ENCODE results near the gene P3H2. TPM values are rescaled to one million over a fixed set of nuclear protein-coding genes. Genes with fewer than 3 reads are reported as not detected.

Gene P3H2
- total RNA-seq, 4 donors from 2014 or later: 0.24 to 4.0 (median 0.90) TPM

DNA sequence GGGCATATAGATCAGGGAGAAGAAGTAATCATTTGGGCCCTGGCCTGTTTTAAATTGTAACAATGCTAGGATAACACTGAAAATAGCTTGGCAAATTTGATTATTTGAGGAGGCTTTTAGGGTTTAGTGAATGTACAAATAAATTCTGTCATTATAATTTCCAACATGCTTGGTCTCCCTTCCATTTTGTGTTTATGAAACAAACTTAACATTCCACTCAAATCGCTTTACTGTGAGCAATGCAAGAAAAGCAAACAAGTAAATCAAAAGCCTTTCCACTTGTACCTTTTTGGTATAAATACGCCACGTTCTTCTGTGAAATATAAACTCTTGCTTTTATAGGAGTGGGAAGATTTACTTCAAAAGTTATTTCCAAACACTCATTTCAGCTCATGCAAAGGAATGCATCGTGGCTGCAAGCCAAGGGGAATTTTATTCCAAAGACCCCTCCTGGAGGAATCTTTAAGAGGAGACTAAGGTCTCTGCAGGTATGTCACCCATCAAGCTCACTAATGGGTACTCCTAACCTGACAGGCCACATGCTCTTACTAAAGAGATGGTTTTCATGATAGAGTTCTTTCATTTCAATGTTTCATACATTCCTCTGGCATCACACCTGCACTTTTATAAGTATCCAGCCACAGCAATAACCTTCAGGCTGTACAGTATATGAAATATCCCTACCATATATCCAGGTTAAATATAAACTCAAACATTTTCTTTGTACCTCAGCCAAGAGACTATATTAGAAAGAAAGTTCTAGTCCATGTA, 115.2 kb downstream of the P3H2 start:
- in situ Hi-C loops (cut with MboI; ENCODE audit: low sequenced_read_pairs in 4 of 4): no loop called here
- no peak for TF ChIP-seq POLR2A (IDR thresholded peaks at IDR 0.05)
- TF ChIP-seq, protein P1, sequence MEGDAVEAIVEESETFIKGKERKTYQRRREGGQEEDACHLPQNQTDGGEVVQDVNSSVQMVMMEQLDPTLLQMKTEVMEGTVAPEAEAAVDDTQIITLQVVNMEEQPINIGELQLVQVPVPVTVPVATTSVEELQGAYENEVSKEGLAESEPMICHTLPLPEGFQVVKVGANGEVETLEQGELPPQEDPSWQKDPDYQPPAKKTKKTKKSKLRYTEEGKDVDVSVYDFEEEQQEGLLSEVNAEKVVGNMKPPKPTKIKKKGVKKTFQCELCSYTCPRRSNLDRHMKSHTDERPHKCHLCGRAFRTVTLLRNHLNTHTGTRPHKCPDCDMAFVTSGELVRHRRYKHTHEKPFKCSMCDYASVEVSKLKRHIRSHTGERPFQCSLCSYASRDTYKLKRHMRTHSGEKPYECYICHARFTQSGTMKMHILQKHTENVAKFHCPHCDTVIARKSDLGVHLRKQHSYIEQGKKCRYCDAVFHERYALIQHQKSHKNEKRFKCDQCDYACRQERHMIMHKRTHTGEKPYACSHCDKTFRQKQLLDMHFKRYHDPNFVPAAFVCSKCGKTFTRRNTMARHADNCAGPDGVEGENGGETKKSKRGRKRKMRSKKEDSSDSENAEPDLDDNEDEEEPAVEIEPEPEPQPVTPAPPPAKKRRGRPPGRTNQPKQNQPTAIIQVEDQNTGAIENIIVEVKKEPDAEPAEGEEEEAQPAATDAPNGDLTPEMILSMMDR (IDR thresholded peaks at IDR 0.05 in 4 of 5, conservative IDR thresholded peaks at IDR 0.05 in 1 of 5): no peak
- intact Hi-C loops (cut with DNase I; ENCODE audit: low total_unique reads): no loop called here
- peaks cover 0 to 14% of the 10 kb centered on the region in 2 donors for H3K4me1 ChIP-seq
- peaks cover 0 to 6% (median 0%) of the 10 kb centered on the region in 3 donors for H3K27me3 ChIP-seq
- H3K27ac ChIP-seq: no peak overlapping the region
- H3K4me3 ChIP-seq: no peak overlapping the region
- no peak for ATAC-seq
- no peaks in the 10 kb centered on the region for H3K36me3 ChIP-seq
- H3K9me3 ChIP-seq: no peaks in the 10 kb centered on the region
- no peak for DNase-seq

GRCh38 chr3:190004656-190005055, 116.0 kb downstream of the P3H2 start:
- TF ChIP-seq POLR2A (IDR thresholded peaks at IDR 0.05): no peak
- TF ChIP-seq, protein P1 (IDR thresholded peaks at IDR 0.05 in 4 of 5, conservative IDR thresholded peaks at IDR 0.05 in 1 of 5): no peak
- Histone ChIP-seq H3K27ac (no peak overlapping the region), H3K4me1 (peaks cover 0 to 14% of the 10 kb centered on the region in 2 donors), H3K9me3 (no peaks in the 10 kb centered on the region), H3K36me3 (no peaks in the 10 kb centered on the region), H3K27me3 (peaks cover 0 to 6% (median 0%) of the 10 kb centered on the region in 3 donors), H3K4me3 (no peak overlapping the region)
- intact Hi-C loops (cut with DNase I; ENCODE audit: low total_unique reads): no loop called here
- DNase-seq (no peak), ATAC-seq (no peak)
- in situ Hi-C loops (cut with MboI; ENCODE audit: low sequenced_read_pairs in 4 of 4): no loop called here

DNA sequence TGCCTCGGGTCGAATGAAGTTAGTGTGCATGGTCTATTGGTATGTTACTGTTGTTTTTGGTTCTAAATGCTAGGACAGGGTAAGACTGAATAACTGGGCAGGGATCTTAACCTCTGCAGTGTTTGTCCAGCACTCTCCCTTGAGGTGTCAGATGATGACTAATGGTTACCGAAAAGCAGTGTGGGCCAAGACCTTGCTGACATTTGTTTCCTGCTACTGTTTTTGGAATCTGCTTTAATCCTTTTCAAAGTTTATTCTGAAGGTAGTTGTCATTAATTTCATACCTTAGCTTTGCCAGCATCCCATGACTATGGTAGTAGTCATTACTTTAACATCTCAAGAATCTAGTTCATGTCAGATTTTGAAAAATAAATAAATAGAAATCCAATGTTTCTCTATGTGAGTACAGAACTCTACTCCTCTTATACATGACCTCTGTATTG, 117.0 kb downstream of the P3H2 start:
- intact Hi-C loops (cut with DNase I; ENCODE audit: low total_unique reads) (no loop called here), in situ Hi-C loops (cut with MboI; ENCODE audit: low sequenced_read_pairs in 4 of 4) (no loop called here)
- DNase-seq (no peak), ATAC-seq (peak in 1 of 2 donors; percentile 61)
- H3K27ac ChIP-seq: no peak overlapping the region
- H3K4me3 ChIP-seq: no peak overlapping the region
- peaks cover 0 to 6% (median 0%) of the 10 kb centered on the region in 3 donors for H3K27me3 ChIP-seq
- H3K36me3 ChIP-seq: no peaks in the 10 kb centered on the region
- no peak for TF ChIP-seq POLR2A (IDR thresholded peaks at IDR 0.05)
- TF ChIP-seq, protein P1 (IDR thresholded peaks at IDR 0.05 in 4 of 5, conservative IDR thresholded peaks at IDR 0.05 in 1 of 5): no peak
- peaks cover 0 to 14% of the 10 kb centered on the region in 2 donors for H3K4me1 ChIP-seq
- H3K9me3 ChIP-seq: no peaks in the 10 kb centered on the region

- no peak overlapping the region for H3K4me3 ChIP-seq
- no peak overlapping the region for H3K27ac ChIP-seq
- DNase-seq (no peak), ATAC-seq (no peak)
- TF ChIP-seq, protein P1 (IDR thresholded peaks at IDR 0.05 in 4 of 5, conservative IDR thresholded peaks at IDR 0.05 in 1 of 5): no peak
- no peak for TF ChIP-seq POLR2A (IDR thresholded peaks at IDR 0.05)
- in situ Hi-C loops (cut with MboI; ENCODE audit: low sequenced_read_pairs in 4 of 4): no loop called here
- no peaks in the 10 kb centered on the region for H3K9me3 ChIP-seq
- no peaks in the 10 kb centered on the region for H3K36me3 ChIP-seq
- peaks cover 0 to 14% of the 10 kb centered on the region in 2 donors for H3K4me1 ChIP-seq
- intact Hi-C loops (cut with DNase I; ENCODE audit: low total_unique reads): no loop called here
- peaks cover 0 to 6% (median 0%) of the 10 kb centered on the region in 3 donors for H3K27me3 ChIP-seq
Measured at GRCh38 chr3:190003068-190003467, 117.6 kb downstream of the P3H2 start.

Measured in gastrocnemius medialis (tissue), 4 donors.